Vagina (tissue), 2 donors: Measurements from ENCODE around the gene RXFP1.

Experiments
- CTCF ChIP-seq, 3 experiments: fragments of 450-650 bp in 2 of 3; fragments of 200-600 bp in 1 of 3; sonication (generic) in 1 of 3; IDR thresholded peaks; one replicate each; pipeline ENCODE4 v1.5.1; 2017 to 2019; ENCODE audit warnings: antibody characterized with exemption in 3 of 3, mild to moderate bottlenecking in 2 of 3, moderate library complexity in 2 of 3
- POLR2A ChIP-seq, 2 donors: fragments of 450-650 bp; IDR thresholded peaks; one replicate each; pipeline ENCODE4 v1.6.1; 2017; ENCODE audit warnings: antibody characterized with exemption in 2 of 2, mild to moderate bottlenecking in 2 of 2, moderate library complexity in 2 of 2
- POLR2AphosphoS5 ChIP-seq, 2 donors: sonication (generic); formaldehyde crosslinking; IDR thresholded peaks; one replicate each; pipeline ENCODE4 v1.9.0; 2017; ENCODE audit warnings: antibody characterized with exemption in 2 of 2, mild to moderate bottlenecking in 2 of 2, low read depth in 1 of 2; ENCODE audit not compliant: insufficient read depth in 1 of 2

GRCh38 chr4:158490629-158491028, 31.1 kb upstream of the RXFP1 start:
- TF ChIP-seq CTCF (IDR thresholded peaks at IDR 0.05) = no peak
- no peak for TF ChIP-seq POLR2A (IDR thresholded peaks at IDR 0.05)
- no peak for TF ChIP-seq POLR2AphosphoS5 (IDR thresholded peaks at IDR 0.05; ENCODE audit: insufficient read depth in 1 of 2, low read depth in 1 of 2)
